HFF-Myc (cell line): ENCODE measurements around the gene UNC80.

Experiments
- DNase-seq: peaks from one replicate; pipeline ENCODE4 v3.0.0-alpha.2; 2011; ENCODE audit warnings: low read depth; ENCODE audit errors: extremely low read depth
- H3K4me3 ChIP-seq: replicated peaks from 2 replicates; pipeline ENCODE4 v1.5.1; 2011; ENCODE audit warnings: low read depth, mild to moderate bottlenecking, control low read depth, low read length
- TF ChIP-seq, protein P1 (sequence below): IDR thresholded peaks from 2 replicates; pipeline ENCODE4 v1.5.1; 2012; ENCODE audit warnings: mild to moderate bottlenecking, low read depth, low read length, control low read depth; ENCODE audit errors: missing control alignments

The UNC80 gene

DNA sequence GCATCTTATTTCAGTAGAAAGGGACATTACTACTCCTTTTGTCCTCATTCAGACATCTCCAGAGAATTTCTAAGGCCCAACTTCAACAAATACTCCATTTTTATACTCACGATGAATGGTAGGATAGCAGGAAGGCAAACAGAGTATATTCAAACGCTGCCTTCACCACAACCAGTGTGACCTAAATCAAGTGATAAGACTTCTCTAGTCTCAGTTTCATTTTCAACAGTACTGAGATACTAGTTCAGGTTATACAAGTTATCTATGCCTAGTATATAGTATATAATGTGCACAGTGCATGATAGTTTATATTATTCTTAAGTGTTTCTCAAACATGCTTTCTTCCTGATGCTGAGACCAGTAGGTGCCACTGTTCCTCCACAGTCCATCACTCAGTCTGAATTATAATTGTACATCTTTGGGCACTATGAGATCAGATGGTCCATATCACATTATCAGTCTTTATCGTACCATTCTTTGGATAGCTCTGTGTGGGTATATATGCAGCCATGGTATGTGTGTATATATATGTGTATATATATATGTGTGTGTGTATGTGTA is 164.6 kb downstream of the UNC80 start:
- H3K4me3 ChIP-seq, result no peak overlapping the region
- TF ChIP-seq, protein P1, sequence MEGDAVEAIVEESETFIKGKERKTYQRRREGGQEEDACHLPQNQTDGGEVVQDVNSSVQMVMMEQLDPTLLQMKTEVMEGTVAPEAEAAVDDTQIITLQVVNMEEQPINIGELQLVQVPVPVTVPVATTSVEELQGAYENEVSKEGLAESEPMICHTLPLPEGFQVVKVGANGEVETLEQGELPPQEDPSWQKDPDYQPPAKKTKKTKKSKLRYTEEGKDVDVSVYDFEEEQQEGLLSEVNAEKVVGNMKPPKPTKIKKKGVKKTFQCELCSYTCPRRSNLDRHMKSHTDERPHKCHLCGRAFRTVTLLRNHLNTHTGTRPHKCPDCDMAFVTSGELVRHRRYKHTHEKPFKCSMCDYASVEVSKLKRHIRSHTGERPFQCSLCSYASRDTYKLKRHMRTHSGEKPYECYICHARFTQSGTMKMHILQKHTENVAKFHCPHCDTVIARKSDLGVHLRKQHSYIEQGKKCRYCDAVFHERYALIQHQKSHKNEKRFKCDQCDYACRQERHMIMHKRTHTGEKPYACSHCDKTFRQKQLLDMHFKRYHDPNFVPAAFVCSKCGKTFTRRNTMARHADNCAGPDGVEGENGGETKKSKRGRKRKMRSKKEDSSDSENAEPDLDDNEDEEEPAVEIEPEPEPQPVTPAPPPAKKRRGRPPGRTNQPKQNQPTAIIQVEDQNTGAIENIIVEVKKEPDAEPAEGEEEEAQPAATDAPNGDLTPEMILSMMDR, result no peak
- DNase-seq, result no peak

DNA sequence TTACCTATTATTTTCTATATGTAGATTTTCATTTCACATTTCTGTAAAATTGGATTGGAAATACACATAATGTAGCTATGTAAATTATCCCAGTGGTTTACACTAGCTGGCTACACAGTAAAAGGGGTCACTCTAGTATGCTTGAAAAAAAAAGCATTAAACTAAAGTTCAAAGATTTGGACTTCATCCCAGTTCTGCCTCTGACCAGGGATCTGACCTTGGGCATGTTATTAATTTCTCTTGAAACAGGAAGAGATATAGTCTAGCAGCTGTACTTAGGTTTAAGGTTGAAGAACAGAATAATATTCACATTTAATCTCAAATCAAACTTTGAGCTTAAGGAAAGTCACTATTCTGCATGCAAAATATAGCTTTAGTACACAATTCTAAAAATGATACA is 166.3 kb downstream of the UNC80 start:
- no peak overlapping the region for H3K4me3 ChIP-seq
- DNase-seq, result no peak
- TF ChIP-seq, protein P1, result no peak

DNA sequence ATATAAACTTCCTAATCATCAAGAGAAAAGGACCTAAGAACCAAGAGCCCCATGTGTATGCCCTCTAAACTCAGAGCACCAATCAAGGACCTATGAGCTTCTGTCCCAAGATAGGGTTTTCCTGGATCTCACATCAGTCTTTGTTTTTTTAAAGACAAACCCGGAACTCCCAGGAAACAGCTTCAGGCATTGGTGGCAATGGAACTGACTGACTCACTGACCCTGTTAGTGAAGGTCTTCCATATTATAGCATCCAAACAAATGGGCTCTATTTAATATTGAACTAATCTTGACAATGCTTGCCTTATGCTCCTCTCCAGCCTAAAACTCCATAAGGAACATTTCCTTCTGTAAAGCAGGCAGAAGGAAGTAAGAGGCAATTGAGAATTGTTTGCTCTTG is 167.3 kb downstream of the UNC80 start:
- no peak for DNase-seq
- no peak overlapping the region for H3K4me3 ChIP-seq
- TF ChIP-seq, protein P1, result no peak

DNA sequence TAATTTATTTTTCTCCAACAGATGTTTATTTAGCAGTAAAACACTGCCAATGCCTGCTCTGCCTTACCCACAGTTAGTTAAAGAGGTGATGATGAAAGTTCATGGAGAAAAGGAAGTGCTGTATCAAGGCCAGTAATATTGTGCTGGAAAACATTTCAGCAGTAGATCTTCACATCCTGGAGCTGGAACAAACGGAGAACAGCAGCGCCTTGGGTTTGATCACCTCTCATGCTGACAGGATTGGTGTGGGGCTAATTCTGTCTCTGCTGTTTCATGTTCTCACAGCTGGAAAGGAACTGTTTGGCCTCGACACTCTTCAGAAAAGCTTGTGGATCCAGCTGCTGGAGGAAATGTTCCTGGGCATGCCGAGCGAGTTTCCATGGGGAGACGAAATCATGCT is 169.3 kb downstream of the UNC80 start:
- DNase-seq, result no peak
- TF ChIP-seq, protein P1, result no peak

DNA sequence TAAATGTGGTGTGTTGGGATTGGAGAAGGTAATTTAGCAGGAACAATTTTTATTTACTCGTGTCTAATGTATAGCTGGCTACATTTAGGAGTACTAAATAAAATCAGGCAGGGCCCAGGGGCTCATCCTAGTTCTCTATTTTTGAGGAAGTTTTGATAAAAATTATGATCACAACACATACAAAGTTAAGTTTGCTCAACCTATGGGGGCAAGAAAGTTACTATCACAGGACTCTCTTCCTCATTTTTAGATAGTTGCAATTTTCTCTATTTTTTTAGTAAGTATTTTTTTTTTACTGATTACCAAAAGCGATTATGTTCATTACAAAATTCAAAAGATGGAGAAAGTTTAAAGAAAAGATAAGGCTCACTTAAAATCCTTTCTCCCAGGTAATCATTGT is 170.8 kb downstream of the UNC80 start:
- no peak overlapping the region for H3K4me3 ChIP-seq
- TF ChIP-seq, protein P1, result no peak
- DNase-seq, result no peak

More for the DNA sequence above, 169.3 kb downstream of the UNC80 start:
- no peak overlapping the region for H3K4me3 ChIP-seq

DNA sequence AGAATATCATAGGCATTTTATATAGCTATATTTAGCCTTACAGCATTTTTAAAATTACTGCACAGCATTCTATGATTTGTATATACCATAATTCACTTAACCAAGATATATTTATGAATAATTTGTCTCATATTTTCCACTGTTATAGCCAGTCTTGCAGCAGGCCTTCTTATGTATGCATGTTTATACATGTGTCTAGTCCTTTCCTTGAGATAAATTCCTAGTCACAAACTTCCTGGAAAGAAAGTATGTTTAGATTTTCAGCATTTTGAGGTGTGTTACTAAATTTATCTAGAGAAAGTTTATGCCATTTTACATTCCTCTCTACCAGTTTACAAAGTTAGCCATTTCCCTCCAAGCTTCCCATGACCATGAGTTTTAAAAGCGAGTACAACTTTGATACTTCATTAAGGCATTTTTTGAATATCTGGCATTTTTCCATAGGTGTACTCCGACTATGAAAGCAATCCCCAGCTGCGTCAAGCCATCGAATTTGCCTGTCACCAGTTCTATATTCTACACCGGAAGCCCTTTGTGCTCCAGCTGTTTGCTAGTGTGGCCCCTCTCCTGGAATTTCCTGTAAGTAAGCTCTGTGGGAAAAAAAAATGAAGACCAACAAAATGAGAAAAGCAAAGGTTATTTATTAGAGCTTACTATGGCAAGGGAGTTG is 171.4 kb downstream of the UNC80 start:
- no peak overlapping the region for H3K4me3 ChIP-seq
- TF ChIP-seq, protein P1, result no peak
- DNase-seq, result no peak
